ENCODE measurements around the gene MED28. TPM values are rescaled to one million over a fixed set of nuclear protein-coding genes. Genes with fewer than 3 reads are reported as not detected.

MED28 gene
- total RNA-seq, 1 donor, result 13.0 TPM

GRCh38 chr4:17667653-17668201 is 53.3 kb downstream of the MED28 start:
- no peak overlapping the region for H3K4me3 ChIP-seq (ENCODE audit: low read depth, low read length)
- no peak for TF ChIP-seq CTCF (IDR thresholded peaks at IDR 0.05; ENCODE audit: insufficient read depth, low read depth, low read length)
- DNase-seq (ENCODE audit: low read depth), result no peak

- no peak for DNase-seq (ENCODE audit: low read depth)
- no peak overlapping the region for H3K4me3 ChIP-seq (ENCODE audit: low read depth, low read length)
- TF ChIP-seq CTCF (IDR thresholded peaks at IDR 0.05; ENCODE audit: insufficient read depth, low read depth, low read length), result no peak
These were observed 56.0 kb downstream of the MED28 start for GRCh38 chr4:17670423-17670822.

GRCh38 chr4:17680559-17681280 is 66.3 kb downstream of the MED28 start:
- no peak overlapping the region for H3K4me3 ChIP-seq (ENCODE audit: low read depth, low read length)
- TF ChIP-seq CTCF (IDR thresholded peaks at IDR 0.05; ENCODE audit: insufficient read depth, low read depth, low read length), result no peak
- no peak for DNase-seq (ENCODE audit: low read depth)

- H3K4me3 ChIP-seq (ENCODE audit: low read depth, low read length), result no peak overlapping the region
- TF ChIP-seq CTCF (IDR thresholded peaks at IDR 0.05; ENCODE audit: insufficient read depth, low read depth, low read length), result no peak
- no peak for DNase-seq (ENCODE audit: low read depth)
These were observed 67.1 kb downstream of the MED28 start for GRCh38 chr4:17681281-17682221.

GRCh38 chr4:17682222-17682566 is 67.8 kb downstream of the MED28 start:
- no peak for DNase-seq (ENCODE audit: low read depth)
- H3K4me3 ChIP-seq (ENCODE audit: low read depth, low read length), result no peak overlapping the region
- TF ChIP-seq CTCF (IDR thresholded peaks at IDR 0.05; ENCODE audit: insufficient read depth, low read depth, low read length), result no peak

Other genes with a start within 250 kb of the MED28 start
- gene QDPR, start 102.6 kb upstream of the MED28 start, total RNA-seq, result 7.7 and 13.8 TPM in 2 replicates
- gene CLRN2, start 99.5 kb upstream of the MED28 start, total RNA-seq, result not detected in 2 replicates
- gene LAP3, start 37.4 kb upstream of the MED28 start, total RNA-seq, result 94.6 and 115 TPM in 2 replicates
- under 0.01 TPM in 1 of 2 replicates, not detected in the other for gene FAM184B, start 167.0 kb downstream of the MED28 start, total RNA-seq
- 21.2 and 23.8 TPM in 2 replicates for gene DCAF16, start 196.1 kb downstream of the MED28 start, total RNA-seq
- 17.4 and 32.8 TPM in 2 replicates for gene NCAPG, start 196.3 kb downstream of the MED28 start, total RNA-seq